ENCODE data around the gene TOMM5. TPM values are rescaled to one million over a fixed set of nuclear protein-coding genes. Genes with fewer than 3 reads are reported as not detected.

TOMM5 gene
- polyA plus RNA-seq, 1 of the 3 experiments (the other 2 are of a cell fraction): 255 TPM

GRCh38 chr9:37555786-37556185, 36.6 kb downstream of the TOMM5 start (continued):
- no peak for TF ChIP-seq IRF3 (IDR thresholded peaks at IDR 0.05; ENCODE audit: low read depth, low read length)
- TF ChIP-seq ZBTB33 (IDR thresholded peaks at IDR 0.05; ENCODE audit: borderline replicate concordance, low read depth): no peak

- Histone ChIP-seq H3K9ac (no peak overlapping the region), H4K20me1 (ENCODE audit: insufficient read depth) (no peaks in the 10 kb centered on the region; the same call in 1 of the 2 replicates), H3K4me2 (no peak overlapping the region), H3K4me1 (ENCODE audit: control insufficient read depth in 1 of 2, insufficient read depth in 2 of 2, low read depth in 1 of 2, low read length in 1 of 2) (no peaks in the 10 kb centered on the region), H2AFZ (ENCODE audit: low read depth) (no peak overlapping the region), H3K36me3 (replicated peaks in 1 of 2; ENCODE audit: control insufficient read depth in 1 of 2, insufficient read depth in 2 of 2, low read length in 1 of 2) (no peaks in the 10 kb centered on the region), H3K27ac (ENCODE audit: low read depth in 2 of 2, low read length in 1 of 2) (no peak overlapping the region), H3K9me3 (no peaks in the 10 kb centered on the region), H3F3A (replicated peaks; ENCODE audit: insufficient read depth) (no peaks in the 10 kb centered on the region), H3K79me2 (ENCODE audit: insufficient read depth) (no peaks in the 10 kb centered on the region), H3K4me3 (ENCODE audit: low read depth in 2 of 2, low read length in 1 of 2) (no peak overlapping the region), H3K9me2 (no peaks in the 10 kb centered on the region), H3K27me3 (ENCODE audit: insufficient read depth) (no peaks in the 10 kb centered on the region)
- no peak for DNase-seq
- POLR2A ChIA-PET: no interaction called here
- CTCF ChIA-PET: no interaction called here
- TF ChIP-seq RCOR1 (IDR thresholded peaks at IDR 0.05; ENCODE audit: low read length) (no peak), MEF2A (IDR thresholded peaks at IDR 0.05; ENCODE audit: borderline replicate concordance, low read depth) (no peak), EZH2phosphoT487 (IDR thresholded peaks at IDR 0.05; ENCODE audit: borderline replicate concordance, low read depth) (no peak), TAF1 (IDR thresholded peaks at IDR 0.05; ENCODE audit: borderline replicate concordance, low read depth, low read length) (no peak), CHD2 (IDR thresholded peaks at IDR 0.05; ENCODE audit: low read length, partially characterized antibody) (no peak), IRF3 (IDR thresholded peaks at IDR 0.05; ENCODE audit: low read depth, low read length) (no peak), FOSL2 (IDR thresholded peaks at IDR 0.05; ENCODE audit: borderline replicate concordance, low read depth) (no peak), TCF12 (IDR thresholded peaks at IDR 0.05) (no peak), RFX5 (IDR thresholded peaks at IDR 0.05; ENCODE audit: low read length) (no peak), GABPA (IDR thresholded peaks at IDR 0.05; ENCODE audit: low read depth) (no peak), RXRA (IDR thresholded peaks at IDR 0.05; ENCODE audit: borderline replicate concordance, low read depth) (no peak)
- TF ChIP-seq, protein P1, sequence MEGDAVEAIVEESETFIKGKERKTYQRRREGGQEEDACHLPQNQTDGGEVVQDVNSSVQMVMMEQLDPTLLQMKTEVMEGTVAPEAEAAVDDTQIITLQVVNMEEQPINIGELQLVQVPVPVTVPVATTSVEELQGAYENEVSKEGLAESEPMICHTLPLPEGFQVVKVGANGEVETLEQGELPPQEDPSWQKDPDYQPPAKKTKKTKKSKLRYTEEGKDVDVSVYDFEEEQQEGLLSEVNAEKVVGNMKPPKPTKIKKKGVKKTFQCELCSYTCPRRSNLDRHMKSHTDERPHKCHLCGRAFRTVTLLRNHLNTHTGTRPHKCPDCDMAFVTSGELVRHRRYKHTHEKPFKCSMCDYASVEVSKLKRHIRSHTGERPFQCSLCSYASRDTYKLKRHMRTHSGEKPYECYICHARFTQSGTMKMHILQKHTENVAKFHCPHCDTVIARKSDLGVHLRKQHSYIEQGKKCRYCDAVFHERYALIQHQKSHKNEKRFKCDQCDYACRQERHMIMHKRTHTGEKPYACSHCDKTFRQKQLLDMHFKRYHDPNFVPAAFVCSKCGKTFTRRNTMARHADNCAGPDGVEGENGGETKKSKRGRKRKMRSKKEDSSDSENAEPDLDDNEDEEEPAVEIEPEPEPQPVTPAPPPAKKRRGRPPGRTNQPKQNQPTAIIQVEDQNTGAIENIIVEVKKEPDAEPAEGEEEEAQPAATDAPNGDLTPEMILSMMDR (IDR thresholded peaks at IDR 0.05): no peak
- TF ChIP-seq, protein P2, sequence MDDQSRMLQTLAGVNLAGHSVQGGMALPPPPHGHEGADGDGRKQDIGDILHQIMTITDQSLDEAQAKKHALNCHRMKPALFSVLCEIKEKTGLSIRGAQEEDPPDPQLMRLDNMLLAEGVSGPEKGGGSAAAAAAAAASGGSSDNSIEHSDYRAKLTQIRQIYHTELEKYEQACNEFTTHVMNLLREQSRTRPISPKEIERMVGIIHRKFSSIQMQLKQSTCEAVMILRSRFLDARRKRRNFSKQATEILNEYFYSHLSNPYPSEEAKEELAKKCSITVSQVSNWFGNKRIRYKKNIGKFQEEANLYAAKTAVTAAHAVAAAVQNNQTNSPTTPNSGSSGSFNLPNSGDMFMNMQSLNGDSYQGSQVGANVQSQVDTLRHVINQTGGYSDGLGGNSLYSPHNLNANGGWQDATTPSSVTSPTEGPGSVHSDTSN (IDR thresholded peaks at IDR 0.05): no peak
- TF ChIP-seq, protein P3, sequence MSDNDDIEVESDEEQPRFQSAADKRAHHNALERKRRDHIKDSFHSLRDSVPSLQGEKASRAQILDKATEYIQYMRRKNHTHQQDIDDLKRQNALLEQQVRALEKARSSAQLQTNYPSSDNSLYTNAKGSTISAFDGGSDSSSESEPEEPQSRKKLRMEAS (IDR thresholded peaks at IDR 0.05; ENCODE audit: low read depth): no peak
- WGBS (ENCODE audit: low lambda C conversion rate): 88% methylated on average over 3 of the region's 3 CpGs
These were observed 38.1 kb downstream of the TOMM5 start for GRCh38 chr9:37554318-37554717.
